ENCODE results near the gene DDX39B. TPM values are rescaled to one million over a fixed set of nuclear protein-coding genes. Genes with fewer than 3 reads are reported as not detected.
"Not testable (repeated sequence)": the region's sequence is repeated elsewhere in the genome, so short reads cannot be mapped to it uniquely, and the experiment has no call there.

DDX39B gene
- total and polyA plus RNA-seq, 4 donors = 242 to 496 (median 416) TPM

DNA sequence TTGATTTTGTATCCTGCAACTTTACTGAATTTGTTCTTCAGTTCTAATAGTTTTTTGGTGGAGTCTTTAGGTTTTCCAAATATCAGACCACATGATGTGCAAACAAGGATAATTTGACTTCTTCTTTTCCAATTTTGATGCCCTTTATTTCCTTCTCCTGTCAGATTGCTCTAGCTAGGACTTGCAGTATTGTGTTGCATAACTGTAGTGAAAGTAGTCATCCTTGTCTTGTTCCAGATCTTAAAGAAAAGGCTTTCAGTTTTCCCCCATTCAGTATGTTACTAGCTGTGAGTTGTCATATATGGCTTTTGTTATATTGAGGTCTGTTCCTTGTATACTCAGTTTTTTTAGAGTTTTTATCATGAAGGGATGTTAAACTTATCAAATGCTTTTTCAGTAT is 39.2 kb downstream of the DDX39B start:
- Histone ChIP-seq H3K27ac (ENCODE audit: low read depth, low read length) (no peak overlapping the region), H3K36me3 (ENCODE audit: control insufficient read depth, insufficient read depth, low read length) (no peaks in the 10 kb centered on the region), H3K4me1 (ENCODE audit: control insufficient read depth, insufficient read depth, low read length) (peaks cover 15% of the 10 kb centered on the region), H3K27me3 (ENCODE audit: control insufficient read depth, insufficient read depth, low read length) (peaks cover 27% of the 10 kb centered on the region), H3K9me3 (ENCODE audit: control insufficient read depth, insufficient read depth, low read length) (no peaks in the 10 kb centered on the region), H3K4me3 (ENCODE audit: low read depth, low read length) (no peak overlapping the region)
- no peak for DNase-seq (ENCODE audit: low read depth in 4 of 6, low spot score in 6 of 6)

DNA sequence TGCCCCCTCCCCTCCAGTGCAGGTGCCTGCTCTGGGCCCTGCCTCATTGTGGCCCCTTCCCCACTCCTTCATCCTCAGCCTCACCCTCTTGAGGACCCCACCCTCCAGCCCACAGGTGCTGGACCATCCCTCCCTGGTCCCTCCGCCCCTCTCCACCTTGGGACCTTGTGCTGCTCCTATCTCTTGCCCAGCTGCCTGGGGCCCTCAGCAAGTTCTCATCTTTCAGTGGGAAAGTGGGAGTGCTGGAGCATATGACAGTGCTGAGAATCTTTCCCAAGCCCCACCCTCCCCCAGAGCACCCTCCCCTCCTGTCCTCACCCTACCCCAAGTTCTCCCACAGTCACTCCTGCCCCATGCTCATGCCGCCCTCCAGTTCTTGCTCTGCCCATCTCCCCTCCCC is 42.2 kb downstream of the DDX39B start:
- DNase-seq (ENCODE audit: low read depth in 4 of 6, low spot score in 6 of 6); H3K36me3 ChIP-seq (ENCODE audit: control insufficient read depth, insufficient read depth, low read length); H3K4me3 ChIP-seq (ENCODE audit: low read depth, low read length); H3K9me3 ChIP-seq (ENCODE audit: control insufficient read depth, insufficient read depth, low read length); H3K27ac ChIP-seq (ENCODE audit: low read depth, low read length): not testable (repeated sequence)
- no CpG with 5 or more reads among the region's 2 CpGs for WGBS (ENCODE audit: insufficient coverage)
- Histone ChIP-seq H3K27me3 (ENCODE audit: control insufficient read depth, insufficient read depth, low read length) (peaks cover 50% of the 10 kb centered on the region), H3K4me1 (ENCODE audit: control insufficient read depth, insufficient read depth, low read length) (peaks cover 19% of the 10 kb centered on the region)

DNA sequence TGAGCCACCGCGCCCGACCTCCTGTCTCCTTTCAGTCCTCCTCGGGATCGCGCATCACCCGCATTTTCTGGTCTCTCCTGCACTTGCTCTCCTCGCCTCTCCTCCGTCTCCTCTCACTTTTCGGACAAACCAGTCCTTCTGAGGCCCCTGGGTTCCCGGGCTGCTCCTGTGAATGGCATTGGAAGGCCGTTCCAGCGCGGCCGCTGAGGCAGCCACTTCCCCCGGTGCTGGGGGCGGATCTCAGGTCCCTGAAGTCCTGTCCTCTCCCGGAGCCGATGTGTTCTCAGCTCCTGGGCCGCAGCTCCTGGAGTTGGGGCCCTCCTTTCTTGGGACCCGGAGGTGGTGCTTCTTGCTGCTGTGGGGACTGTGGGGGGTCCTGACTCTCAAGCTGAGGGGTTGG is 43.1 kb downstream of the DDX39B start:
- Histone ChIP-seq H3K27me3 (ENCODE audit: control insufficient read depth, insufficient read depth, low read length) (peaks cover 58% of the 10 kb centered on the region), H3K36me3 (ENCODE audit: control insufficient read depth, insufficient read depth, low read length) (no peaks in the 10 kb centered on the region), H3K9me3 (ENCODE audit: control insufficient read depth, insufficient read depth, low read length) (no peaks in the 10 kb centered on the region), H3K27ac (ENCODE audit: low read depth, low read length) (no peak overlapping the region), H3K4me1 (ENCODE audit: control insufficient read depth, insufficient read depth, low read length) (peaks cover 28% of the 10 kb centered on the region), H3K4me3 (ENCODE audit: low read depth, low read length) (no peak overlapping the region)
- DNase-seq (ENCODE audit: low read depth in 4 of 6, low spot score in 6 of 6) = no peak
- 3% methylated on average over 20 of the region's 21 CpGs for WGBS (ENCODE audit: insufficient coverage)

DNA sequence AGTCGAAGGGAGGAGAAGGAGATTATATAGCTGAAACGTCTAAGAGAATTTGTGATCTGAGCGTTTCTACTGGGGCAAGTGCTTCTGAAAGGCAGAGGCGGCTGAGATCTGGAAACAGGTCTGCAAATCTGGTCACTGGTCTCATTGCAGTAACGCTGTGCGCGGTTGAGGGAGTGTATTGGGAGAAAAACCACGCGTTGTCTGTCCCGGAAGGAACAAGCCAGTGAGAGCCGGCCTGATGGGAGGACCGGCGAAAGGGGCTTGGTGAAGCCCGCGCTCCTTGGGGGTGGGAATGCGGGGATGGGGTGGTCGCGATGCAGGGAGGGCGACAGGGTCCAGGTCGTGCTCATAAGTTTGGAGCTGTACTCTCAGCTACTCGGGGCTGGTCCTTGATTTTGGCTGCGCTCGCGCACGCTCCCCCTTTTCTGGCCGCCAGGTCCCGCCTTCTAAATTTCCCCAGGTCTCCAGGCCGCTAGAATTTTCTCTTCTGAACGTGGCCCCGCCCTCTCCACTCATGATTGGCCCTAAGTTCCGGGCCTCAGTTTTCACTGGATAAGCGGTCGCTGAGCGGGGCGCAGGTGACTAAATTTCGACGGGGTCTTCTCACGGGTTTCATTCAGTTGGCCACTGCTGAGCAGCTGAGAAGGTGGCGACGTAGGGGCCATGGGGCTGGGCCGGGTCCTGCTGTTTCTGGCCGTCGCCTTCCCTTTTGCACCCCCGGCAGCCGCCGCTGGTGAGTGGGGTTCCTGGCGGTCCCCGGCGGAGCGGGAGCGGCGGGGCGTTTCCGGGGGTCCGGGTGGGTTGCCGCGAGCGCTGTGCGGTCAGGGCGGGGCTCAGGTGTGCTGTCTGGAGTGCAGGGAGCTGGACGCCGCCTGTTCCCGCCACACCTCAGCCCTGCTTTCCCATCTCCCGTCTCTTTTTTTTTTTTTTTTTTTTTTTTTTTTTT is 44.0 kb downstream of the DDX39B start, which contains the start of gene MICB:
Gene MICB, plus strand, starts transcription at position 615 of the 946 bp plus-strand sequence. Its CDS starts 49 bp downstream, at position 664.
- Histone ChIP-seq H3K4me1 (ENCODE audit: control insufficient read depth, insufficient read depth, low read length) (peaks cover 30% of the 10 kb centered on the region), H3K4me3 (ENCODE audit: low read depth, low read length) (peak within 1 kb of the TSS; percentile 18), H3K27ac (ENCODE audit: low read depth, low read length) (no peak within 1 kb of the TSS), H3K27me3 (ENCODE audit: control insufficient read depth, insufficient read depth, low read length) (peaks cover 64% of the 10 kb centered on the region), H3K36me3 (ENCODE audit: control insufficient read depth, insufficient read depth, low read length) (no peaks in the 10 kb centered on the region), H3K9me3 (ENCODE audit: control insufficient read depth, insufficient read depth, low read length) (no peaks in the 10 kb centered on the region)
- DNase-seq (ENCODE audit: low read depth in 4 of 6, low spot score in 6 of 6) = peak in 3 of 6 donors; percentile 6 to 74 (median 70)
- under 1% methylated on average over 60 of the region's 64 CpGs for WGBS (ENCODE audit: insufficient coverage)

DNA sequence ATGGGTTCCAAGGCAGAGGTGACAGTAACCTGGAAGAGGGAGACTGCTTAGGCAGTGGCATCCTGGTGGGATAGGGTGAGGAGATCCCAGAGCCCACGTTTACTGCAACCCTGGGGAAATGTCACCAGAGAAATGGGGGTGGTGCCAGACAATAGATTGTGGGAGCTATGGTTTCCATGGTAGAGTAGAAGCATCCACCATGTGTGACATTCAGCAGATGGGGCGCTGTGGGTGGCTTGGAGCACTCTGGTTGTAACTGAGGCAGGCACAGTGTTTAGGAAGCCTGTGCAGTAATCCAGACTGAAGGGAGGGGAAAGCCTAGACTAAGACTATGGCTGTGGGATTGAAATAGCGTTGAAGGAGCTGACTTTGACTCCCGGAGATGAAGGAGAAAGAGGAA is 45.0 kb downstream of the DDX39B start:
- not testable (repeated sequence) for DNase-seq (ENCODE audit: low read depth in 4 of 6, low spot score in 6 of 6); H3K27ac ChIP-seq (ENCODE audit: low read depth, low read length); H3K36me3 ChIP-seq (ENCODE audit: control insufficient read depth, insufficient read depth, low read length); H3K9me3 ChIP-seq (ENCODE audit: control insufficient read depth, insufficient read depth, low read length); H3K4me3 ChIP-seq (ENCODE audit: low read depth, low read length)
- 30% methylated on average over 4 of the region's 4 CpGs for WGBS (ENCODE audit: insufficient coverage)
- Histone ChIP-seq H3K4me1 (ENCODE audit: control insufficient read depth, insufficient read depth, low read length) (peaks cover 30% of the 10 kb centered on the region), H3K27me3 (ENCODE audit: control insufficient read depth, insufficient read depth, low read length) (peaks cover 66% of the 10 kb centered on the region)

DNA sequence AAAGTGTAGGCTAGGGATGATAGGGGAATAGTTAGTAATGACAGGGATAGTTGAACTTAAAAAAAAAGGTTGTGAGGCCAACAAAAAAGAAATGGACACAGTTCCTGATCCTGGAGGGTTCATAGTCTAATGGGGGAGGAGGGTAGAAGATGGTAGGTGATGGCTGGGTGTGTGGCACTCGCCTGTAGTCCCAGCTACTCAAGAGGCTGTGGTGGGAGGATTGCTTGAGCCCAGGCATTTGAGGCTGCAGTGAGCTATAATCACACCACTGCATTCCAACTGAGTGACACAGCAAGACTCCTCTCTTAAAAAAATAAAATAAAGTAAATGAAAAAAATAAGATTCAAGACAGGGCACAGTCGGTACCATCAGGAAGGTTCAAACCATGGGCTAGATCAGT is 46.2 kb downstream of the DDX39B start:
- WGBS (ENCODE audit: insufficient coverage) = 78% methylated on average over 1 of the region's 2 CpGs
- Histone ChIP-seq H3K27ac (ENCODE audit: low read depth, low read length) (no peak overlapping the region), H3K36me3 (ENCODE audit: control insufficient read depth, insufficient read depth, low read length) (no peaks in the 10 kb centered on the region), H3K4me1 (ENCODE audit: control insufficient read depth, insufficient read depth, low read length) (peaks cover 30% of the 10 kb centered on the region), H3K9me3 (ENCODE audit: control insufficient read depth, insufficient read depth, low read length) (no peaks in the 10 kb centered on the region), H3K27me3 (ENCODE audit: control insufficient read depth, insufficient read depth, low read length) (peaks cover 71% of the 10 kb centered on the region), H3K4me3 (ENCODE audit: low read depth, low read length) (no peak overlapping the region)
- DNase-seq (ENCODE audit: low read depth in 4 of 6, low spot score in 6 of 6) = no peak

DNA sequence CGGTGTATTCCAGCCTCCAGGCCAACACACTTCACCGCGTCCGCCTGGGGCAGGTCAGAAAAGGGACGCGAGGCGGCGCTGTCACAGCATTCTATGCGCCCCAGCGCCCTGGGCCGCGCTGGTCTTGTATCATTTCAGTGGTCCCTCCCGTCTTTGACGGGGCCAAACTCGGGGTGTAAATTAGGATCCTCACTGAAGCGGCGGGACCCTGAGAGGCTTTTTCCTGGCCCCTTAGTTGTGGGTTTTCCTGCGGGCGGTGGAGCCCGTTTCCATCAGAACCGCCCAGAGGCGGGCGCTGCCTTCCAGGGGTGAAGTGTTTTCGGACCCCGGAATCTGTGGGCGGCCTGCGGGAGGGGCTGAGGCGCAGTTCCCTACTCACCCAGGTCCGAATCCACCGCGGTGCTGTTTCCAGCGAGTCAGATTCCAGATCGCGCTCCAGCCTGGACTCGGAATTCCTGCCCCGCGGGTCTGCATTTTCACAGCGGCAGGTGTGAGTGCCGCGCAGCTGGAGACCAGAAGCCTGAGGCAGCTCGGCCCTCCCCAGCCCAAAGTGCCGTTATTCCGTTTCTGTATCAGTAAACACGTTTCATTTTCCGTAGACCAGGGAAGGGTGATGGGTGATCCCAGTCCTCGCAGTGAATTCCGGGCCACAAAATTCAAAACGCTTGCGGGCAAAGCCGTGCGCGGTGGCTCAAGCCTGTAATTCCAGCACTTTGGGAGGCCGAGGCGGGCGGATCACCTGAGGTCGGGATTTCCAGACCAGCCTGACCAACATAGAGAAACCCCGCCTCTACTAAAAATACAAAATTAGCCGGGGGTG is 47.7 kb downstream of the DDX39B start:
- no peaks in the 10 kb centered on the region for H3K36me3 ChIP-seq (ENCODE audit: control insufficient read depth, insufficient read depth, low read length)
- H3K4me3 ChIP-seq (ENCODE audit: low read depth, low read length) = peak overlapping the region; percentile 42
- no peak overlapping the region for H3K27ac ChIP-seq (ENCODE audit: low read depth, low read length)
- DNase-seq (ENCODE audit: low read depth in 4 of 6, low spot score in 6 of 6) = peak in 3 of 6 donors; percentile 6 to 59 (median 57)
- peaks cover 64% of the 10 kb centered on the region for H3K27me3 ChIP-seq (ENCODE audit: control insufficient read depth, insufficient read depth, low read length)
- H3K9me3 ChIP-seq (ENCODE audit: control insufficient read depth, insufficient read depth, low read length) = no peaks in the 10 kb centered on the region
- H3K4me1 ChIP-seq (ENCODE audit: control insufficient read depth, insufficient read depth, low read length) = peaks cover 28% of the 10 kb centered on the region
- WGBS (ENCODE audit: insufficient coverage) = under 1% methylated on average over 56 of the region's 58 CpGs

DNA sequence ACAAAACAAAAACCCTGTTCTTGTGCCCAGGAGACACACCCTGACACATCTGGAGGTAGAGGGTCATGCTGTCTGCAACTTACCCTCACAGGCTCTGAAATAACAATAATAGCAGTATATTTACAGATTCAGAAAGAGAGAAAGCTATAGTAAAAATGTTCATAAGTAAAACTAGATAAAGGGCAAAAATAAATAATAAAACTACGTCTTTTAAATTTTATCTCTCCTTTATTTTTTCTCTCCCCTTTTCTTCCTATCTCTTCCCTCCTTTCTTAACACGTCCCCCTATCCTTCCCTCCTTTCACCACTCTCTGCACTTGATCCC is 48.3 kb downstream of the DDX39B start:
- Histone ChIP-seq H3K27me3 (ENCODE audit: control insufficient read depth, insufficient read depth, low read length) (peaks cover 58% of the 10 kb centered on the region), H3K4me1 (ENCODE audit: control insufficient read depth, insufficient read depth, low read length) (peaks cover 22% of the 10 kb centered on the region)
- H3K36me3 ChIP-seq (ENCODE audit: control insufficient read depth, insufficient read depth, low read length); H3K4me3 ChIP-seq (ENCODE audit: low read depth, low read length); H3K9me3 ChIP-seq (ENCODE audit: control insufficient read depth, insufficient read depth, low read length); DNase-seq (ENCODE audit: low read depth in 4 of 6, low spot score in 6 of 6); H3K27ac ChIP-seq (ENCODE audit: low read depth, low read length): not testable (repeated sequence)
- WGBS (ENCODE audit: insufficient coverage) = 0% methylated on average over 1 of the region's 2 CpGs

DNA sequence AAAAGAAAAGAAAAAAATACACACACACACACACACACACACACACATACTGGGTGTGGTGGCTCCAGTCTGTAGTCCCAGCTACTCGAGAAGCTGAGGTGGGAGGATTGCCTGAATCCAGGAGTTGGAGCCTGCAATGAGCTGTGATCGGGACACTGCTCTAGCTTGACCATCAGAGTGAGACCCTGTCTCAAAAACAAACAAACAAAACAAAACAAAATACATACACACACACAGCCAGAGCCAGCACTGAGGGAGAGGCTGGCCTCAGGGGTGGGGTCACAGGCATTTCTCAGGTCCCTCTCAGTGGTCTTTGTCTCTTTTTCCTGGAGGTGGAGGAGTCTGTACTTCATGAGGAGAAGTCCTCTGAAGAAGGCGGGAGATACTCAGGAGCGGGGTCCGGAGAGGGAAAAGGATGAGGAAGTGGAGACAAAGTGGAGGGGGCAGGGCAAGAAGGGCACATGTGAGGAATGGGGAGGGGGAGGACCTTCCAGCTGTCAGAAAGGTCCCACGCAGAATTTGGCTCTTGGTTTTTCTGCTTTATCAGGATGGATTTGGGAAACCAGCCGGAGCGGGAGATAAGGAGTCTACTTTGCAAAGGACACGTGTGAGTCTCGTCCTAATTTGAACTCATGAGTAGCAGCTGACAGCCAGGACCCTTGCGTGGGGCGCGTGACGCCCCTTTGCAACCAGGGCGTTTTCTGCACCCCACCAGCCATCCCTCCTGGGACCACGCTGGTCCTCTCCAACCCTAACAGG is 51.5 kb downstream of the DDX39B start:
- 78% methylated on average over 7 of the region's 16 CpGs for WGBS (ENCODE audit: insufficient coverage)
- H3K27ac ChIP-seq (ENCODE audit: low read depth, low read length) = no peak overlapping the region
- H3K36me3 ChIP-seq (ENCODE audit: control insufficient read depth, insufficient read depth, low read length) = no peaks in the 10 kb centered on the region
- no peak for DNase-seq (ENCODE audit: low read depth in 4 of 6, low spot score in 6 of 6)
- no peaks in the 10 kb centered on the region for H3K9me3 ChIP-seq (ENCODE audit: control insufficient read depth, insufficient read depth, low read length)
- peaks cover 32% of the 10 kb centered on the region for H3K27me3 ChIP-seq (ENCODE audit: control insufficient read depth, insufficient read depth, low read length)
- H3K4me1 ChIP-seq (ENCODE audit: control insufficient read depth, insufficient read depth, low read length) = peaks cover 13% of the 10 kb centered on the region
- H3K4me3 ChIP-seq (ENCODE audit: low read depth, low read length) = no peak overlapping the region
